Activated naive CD4-positive, alpha-beta T cell treated with anti-CD3 and anti-CD28 coated beads, Interleukin-2, amount 10 ng/mL, durations not matched to agents 7 days and 5 days (primary cell): ENCODE measurements around the gene PIP5K1A.
"Not testable (repeated sequence)": the region's sequence is repeated elsewhere in the genome, so short reads cannot be mapped to it uniquely, and the experiment has no call there.

Experiments used
- CTCF ChIA-PET: fragments of 350-600 bp; sonication (Branson Sonifier 250); formaldehyde crosslinking; loops from one replicate; lab custom pipeline; 2021; ENCODE audit warnings: antibody characterized with exemption; lab: Charles Lee
- DNase-seq: peaks from one replicate; pipeline ENCODE4 v3.0.0-alpha.2; 2020
- H3K27ac Mint-ChIP-seq: one replicate; pipeline ENCODE4 v1.8.0; 2021; ENCODE audit warnings: mild to moderate bottlenecking, moderate library complexity, mixed read lengths
- H3K27me3 Mint-ChIP-seq: one replicate; pipeline ENCODE4 v1.8.0; 2021; ENCODE audit warnings: mild to moderate bottlenecking, mixed read lengths
- H3K36me3 Mint-ChIP-seq: one replicate; pipeline ENCODE4 v1.8.0; 2021; ENCODE audit warnings: mixed read lengths
- H3K4me1 Mint-ChIP-seq: one replicate; pipeline ENCODE4 v1.8.0; 2021; ENCODE audit warnings: mixed read lengths
- H3K4me3 Mint-ChIP-seq: one replicate; pipeline ENCODE4 v1.8.0; 2021; ENCODE audit warnings: mild to moderate bottlenecking, moderate library complexity, mixed read lengths
- H3K9me3 Mint-ChIP-seq: one replicate; pipeline ENCODE4 v1.8.0; 2021; ENCODE audit warnings: mixed read lengths

Gene PIP5K1A

GRCh38 chr1:151243683-151244216 is 45.4 kb downstream of the PIP5K1A start:
- Mint-ChIP-seq H3K4me3 (no peak overlapping the region), H3K27me3 (no peaks in the 10 kb centered on the region), H3K27ac (no peak overlapping the region), H3K36me3 (peaks cover 59% of the 10 kb centered on the region), H3K9me3 (no peaks in the 10 kb centered on the region), H3K4me1 (no peaks in the 10 kb centered on the region)
- CTCF ChIA-PET = interaction anchor here (0.8 to 1.6 kb wide), 2 partner anchors 8 to 32 kb away, joined by 4 to 5 read pairs; no protein-coding TSS in a partner anchor
- no peak for DNase-seq

GRCh38 chr1:151246786-151247185 is 48.4 kb downstream of the PIP5K1A start:
- DNase-seq = no peak
- Mint-ChIP-seq H3K9me3 (no peaks in the 10 kb centered on the region), H3K4me1 (peaks cover 3% of the 10 kb centered on the region), H3K36me3 (peaks cover 57% of the 10 kb centered on the region), H3K4me3 (no peak overlapping the region), H3K27me3 (no peaks in the 10 kb centered on the region), H3K27ac (no peak overlapping the region)
- CTCF ChIA-PET = interaction anchor here (1.4 kb wide), 1 partner anchor 93 kb away, joined by 3 read pairs; no protein-coding TSS in a partner anchor

DNA sequence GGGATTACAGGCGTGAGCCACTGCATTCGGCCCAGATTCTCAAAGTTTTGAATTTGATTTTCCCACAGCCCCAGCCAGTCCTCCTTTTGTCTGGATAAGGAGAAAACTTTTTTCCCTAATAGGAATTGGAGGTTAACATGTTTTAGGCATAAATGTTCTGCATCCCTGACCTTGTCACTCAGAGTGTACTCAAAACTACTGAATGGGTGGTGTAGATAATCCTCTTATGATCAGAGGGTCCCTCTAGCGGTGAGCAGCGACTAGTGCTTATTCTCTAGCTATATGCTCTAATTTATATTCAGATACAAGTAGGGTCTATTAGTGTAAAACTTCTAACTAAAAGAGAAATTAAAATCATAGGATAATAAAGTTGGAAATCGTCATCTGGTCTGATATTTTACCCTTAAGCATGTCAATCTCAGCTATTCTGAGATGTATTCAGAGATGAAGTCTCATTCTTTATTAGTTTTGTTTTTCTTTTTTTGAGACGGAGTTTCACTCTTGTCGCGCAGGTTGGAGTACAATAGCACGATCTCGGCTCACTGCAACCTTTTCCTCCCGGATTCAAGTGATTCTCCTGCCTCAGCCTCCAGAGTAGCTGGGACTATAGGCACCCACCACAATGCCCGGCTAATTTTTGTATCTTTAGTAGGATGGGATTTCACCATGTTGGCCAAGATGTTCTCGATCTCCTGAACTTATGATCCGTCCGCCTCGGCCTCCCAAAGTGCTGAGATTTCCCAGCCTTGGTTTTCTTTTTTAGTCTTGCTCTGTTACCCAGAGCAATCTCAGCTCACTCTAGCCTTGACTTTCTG is 53.5 kb downstream of the PIP5K1A start:
- H3K4me3 Mint-ChIP-seq = no peak overlapping the region
- peaks cover 21% of the 10 kb centered on the region for H3K4me1 Mint-ChIP-seq
- no peaks in the 10 kb centered on the region for H3K9me3 Mint-ChIP-seq
- H3K27me3 Mint-ChIP-seq = peaks cover 4% of the 10 kb centered on the region
- DNase-seq = peak; percentile 79
- CTCF ChIA-PET = interaction anchor here (0.7 to 2.6 kb wide), 28 partner anchors 8 to 227 kb away, joined by 3 to 20 read pairs (median 5); partner anchors contain the start of genes PI4KB, TNFAIP8L2, VPS72 and ZNF687
- H3K36me3 Mint-ChIP-seq = peaks cover 24% of the 10 kb centered on the region
- H3K27ac Mint-ChIP-seq = peak overlapping the region; percentile 42

DNA sequence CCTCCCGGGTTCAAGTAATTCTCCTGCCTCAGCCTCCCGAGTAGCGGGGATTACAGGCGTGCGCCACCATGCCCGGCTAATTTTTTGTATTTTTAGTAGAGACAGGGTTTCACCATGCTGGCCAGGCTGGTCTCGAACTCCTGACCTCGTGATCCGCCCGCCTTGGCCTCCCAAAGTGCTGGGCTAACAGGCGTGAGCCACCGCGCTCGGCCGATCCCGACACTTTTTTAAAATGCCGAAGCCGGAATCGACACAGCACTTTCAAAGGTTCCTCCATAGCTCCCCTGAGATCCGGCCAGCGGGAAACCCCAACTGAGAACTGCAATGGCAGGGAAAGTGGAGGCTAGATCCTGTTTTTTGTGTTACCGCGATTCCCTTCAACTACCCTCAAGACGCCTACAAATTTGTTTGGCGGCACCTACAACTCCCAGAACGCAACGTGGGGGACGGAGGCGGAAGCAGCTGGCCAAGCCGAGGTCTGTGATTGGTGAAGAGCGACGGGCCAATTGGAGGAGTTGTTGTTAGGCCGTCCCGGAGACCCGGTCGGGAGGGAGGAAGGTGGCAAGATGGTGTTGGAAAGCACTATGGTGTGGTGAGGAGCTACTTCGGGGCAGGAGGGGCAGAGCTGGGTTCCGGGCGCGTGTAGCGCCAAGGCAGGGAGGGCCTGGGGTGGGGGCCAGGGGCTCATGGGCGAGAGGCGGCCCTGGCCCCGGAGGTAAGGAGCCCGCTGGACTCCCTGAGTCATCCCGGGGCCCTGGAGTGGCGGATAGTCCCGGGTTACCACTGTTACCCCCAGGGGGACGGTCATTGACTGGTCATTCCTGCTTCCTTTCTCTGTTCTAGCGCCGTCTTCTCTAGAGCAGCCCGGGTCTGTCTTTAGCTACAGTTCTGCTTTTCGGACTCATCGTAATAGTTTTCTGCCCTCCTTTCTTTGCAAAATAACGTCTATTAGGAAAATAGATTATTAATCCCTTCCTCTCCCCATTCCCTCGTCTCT is 56.2 kb downstream of the PIP5K1A start, which contains the start of gene PSMD4:
Gene PSMD4, plus strand, starts transcription at position 518 of the 997 bp plus-strand sequence. Its CDS starts 49 bp downstream, at position 567.
- CTCF ChIA-PET = interaction anchor here (0.6 to 1.9 kb wide), 4 partner anchors 27 to 722 kb away, joined by 3 to 9 read pairs (median 4); partner anchors contain the start of gene ZNF687
- H3K4me1 Mint-ChIP-seq = peaks cover 31% of the 10 kb centered on the region
- peak within 1 kb of the TSS; percentile 83 for H3K27ac Mint-ChIP-seq
- H3K4me3 Mint-ChIP-seq = peak within 1 kb of the TSS; percentile 84
- no peaks in the 10 kb centered on the region for H3K9me3 Mint-ChIP-seq
- peaks cover 10% of the 10 kb centered on the region for H3K36me3 Mint-ChIP-seq
- peaks cover 4% of the 10 kb centered on the region for H3K27me3 Mint-ChIP-seq
- peak; percentile 96 for DNase-seq

DNA sequence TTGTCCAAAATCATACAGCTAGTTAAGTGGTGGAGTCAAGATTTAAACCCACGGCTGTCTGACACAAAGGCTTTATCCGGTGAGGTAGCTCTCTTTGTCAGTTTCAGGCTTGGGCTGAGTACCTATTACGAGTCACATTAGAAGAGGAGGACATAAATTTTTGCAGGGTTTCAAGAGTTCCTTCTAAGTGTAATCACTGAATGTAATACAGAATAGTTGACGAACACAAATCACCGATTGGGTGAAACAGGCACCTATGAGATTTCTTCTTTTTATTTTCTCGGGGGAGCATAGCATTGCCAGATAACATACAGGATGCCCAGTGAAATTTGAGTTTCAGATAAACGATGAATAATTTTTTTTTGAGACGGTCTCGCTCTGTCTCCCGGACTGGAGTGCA is 57.0 kb downstream of the PIP5K1A start:
- Mint-ChIP-seq H3K4me3 (peak overlapping the region; percentile 84), H3K36me3 (peaks cover 7% of the 10 kb centered on the region), H3K27ac (peak overlapping the region; percentile 83), H3K27me3 (peaks cover 4% of the 10 kb centered on the region), H3K9me3 (no peaks in the 10 kb centered on the region), H3K4me1 (peaks cover 31% of the 10 kb centered on the region)
- CTCF ChIA-PET = interaction anchor here (1.4 to 1.9 kb wide), 3 partner anchors 26 to 156 kb away, joined by 3 to 9 read pairs (median 3); partner anchors contain the start of gene ZNF687
- DNase-seq = no peak

DNA sequence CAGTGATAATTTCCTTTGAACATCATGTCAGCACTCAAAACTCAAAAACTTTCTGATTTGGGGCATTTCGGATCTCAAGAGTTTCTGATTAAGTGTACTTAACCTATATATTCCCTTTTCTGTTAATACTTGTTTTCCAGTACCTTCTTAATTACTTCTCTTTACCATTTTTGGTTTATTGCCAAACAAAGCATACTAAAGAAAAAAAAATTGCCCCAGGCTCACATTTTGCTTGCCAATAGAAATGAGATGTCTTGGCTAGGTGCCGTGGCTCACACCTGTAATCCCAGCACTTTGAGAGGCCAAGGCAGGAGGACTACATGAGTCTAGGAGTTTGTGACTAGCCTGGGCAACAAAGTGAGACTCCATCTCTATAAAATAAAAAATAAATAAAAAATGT is 61.0 kb downstream of the PIP5K1A start:
- peaks cover 3% of the 10 kb centered on the region for H3K27me3 Mint-ChIP-seq
- DNase-seq = no peak
- no peak overlapping the region for H3K27ac Mint-ChIP-seq
- CTCF ChIA-PET = no interaction called here
- H3K4me3 Mint-ChIP-seq = no peak overlapping the region
- peaks cover 26% of the 10 kb centered on the region for H3K4me1 Mint-ChIP-seq
- peaks cover 18% of the 10 kb centered on the region for H3K36me3 Mint-ChIP-seq
- H3K9me3 Mint-ChIP-seq = no peaks in the 10 kb centered on the region

DNA sequence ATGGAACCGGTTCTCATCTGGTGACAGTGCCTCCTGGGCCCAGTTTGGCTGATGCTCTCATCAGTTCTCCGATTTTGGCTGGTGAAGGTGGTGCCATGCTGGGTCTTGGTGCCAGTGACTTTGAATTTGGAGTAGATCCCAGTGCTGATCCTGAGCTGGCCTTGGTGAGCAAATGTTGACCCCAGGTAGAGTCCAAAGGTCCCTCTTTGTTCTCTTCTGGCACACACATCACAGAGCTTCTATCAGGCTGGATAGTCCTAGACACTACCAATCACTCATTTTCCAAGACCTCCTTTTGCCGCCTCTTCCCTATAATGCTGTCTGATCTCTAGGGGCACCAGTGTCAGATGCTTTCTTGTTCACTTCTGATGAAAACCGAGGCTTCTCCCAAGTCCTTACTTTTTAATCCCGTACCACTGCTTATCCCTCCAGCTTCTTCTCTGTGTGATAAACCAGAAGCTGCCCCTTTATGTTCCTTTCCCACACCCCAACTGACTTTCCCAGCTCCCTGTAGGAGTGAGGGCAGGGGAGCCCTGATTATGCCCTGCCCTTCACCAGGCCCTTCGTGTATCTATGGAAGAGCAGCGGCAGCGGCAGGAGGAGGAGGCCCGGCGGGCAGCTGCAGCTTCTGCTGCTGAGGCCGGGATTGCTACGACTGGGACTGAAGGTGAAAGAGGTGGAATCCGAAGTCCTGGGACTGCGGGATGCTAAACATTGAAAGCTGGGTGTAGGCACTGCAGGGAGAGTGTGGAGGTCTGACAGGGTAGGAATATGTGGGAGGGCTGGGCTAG is 67.3 kb downstream of the PIP5K1A start:
- peaks cover 49% of the 10 kb centered on the region for H3K36me3 Mint-ChIP-seq
- H3K4me1 Mint-ChIP-seq = no peaks in the 10 kb centered on the region
- no peak overlapping the region for H3K27ac Mint-ChIP-seq
- no peaks in the 10 kb centered on the region for H3K27me3 Mint-ChIP-seq
- no peaks in the 10 kb centered on the region for H3K9me3 Mint-ChIP-seq
- DNase-seq = no peak
- CTCF ChIA-PET = interaction anchor here (1.8 kb wide), 1 partner anchor 14 kb away, joined by 7 read pairs; no protein-coding TSS in a partner anchor
- no peak overlapping the region for H3K4me3 Mint-ChIP-seq

DNA sequence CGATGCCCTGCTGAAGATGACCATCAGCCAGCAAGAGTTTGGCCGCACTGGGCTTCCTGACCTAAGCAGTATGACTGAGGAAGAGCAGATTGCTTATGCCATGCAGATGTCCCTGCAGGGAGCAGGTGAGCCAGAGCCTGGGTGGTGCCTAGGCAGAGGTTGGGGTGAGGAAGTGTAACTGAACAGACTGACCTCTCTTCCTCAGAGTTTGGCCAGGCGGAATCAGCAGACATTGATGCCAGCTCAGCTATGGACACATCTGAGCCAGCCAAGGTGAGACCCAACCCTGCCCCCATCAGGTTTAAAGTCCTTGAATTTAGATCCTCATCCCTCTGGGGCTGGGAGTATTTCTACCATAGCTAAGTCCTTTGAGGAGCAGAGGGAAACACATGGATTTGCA is 68.0 kb downstream of the PIP5K1A start:
- CTCF ChIA-PET = interaction anchor here (1.8 kb wide), 1 partner anchor 14 kb away, joined by 7 read pairs; no protein-coding TSS in a partner anchor
- H3K36me3 Mint-ChIP-seq = peaks cover 49% of the 10 kb centered on the region

GRCh38 chr1:151266821-151267220 is 68.5 kb downstream of the PIP5K1A start:
- Mint-ChIP-seq H3K9me3 (no peaks in the 10 kb centered on the region), H3K36me3 (peaks cover 47% of the 10 kb centered on the region), H3K4me3 (no peak overlapping the region), H3K27me3 (no peaks in the 10 kb centered on the region), H3K27ac (no peak overlapping the region), H3K4me1 (no peaks in the 10 kb centered on the region)
- no peak for DNase-seq
- CTCF ChIA-PET = interaction anchor here (1.8 kb wide), 1 partner anchor 15 kb away, joined by 7 read pairs; no protein-coding TSS in a partner anchor

More for the DNA sequence above, 68.0 kb downstream of the PIP5K1A start:
- H3K27ac Mint-ChIP-seq = no peak overlapping the region
- H3K4me1 Mint-ChIP-seq = no peaks in the 10 kb centered on the region
- no peaks in the 10 kb centered on the region for H3K9me3 Mint-ChIP-seq
- no peaks in the 10 kb centered on the region for H3K27me3 Mint-ChIP-seq
- H3K4me3 Mint-ChIP-seq = no peak overlapping the region
- no peak for DNase-seq

- Mint-ChIP-seq H3K27ac (peak overlapping the region; percentile 71), H3K4me3 (no peak overlapping the region), H3K27me3 (no peaks in the 10 kb centered on the region), H3K9me3 (no peaks in the 10 kb centered on the region), H3K4me1 (no peaks in the 10 kb centered on the region), H3K36me3 (peaks cover 46% of the 10 kb centered on the region)
- CTCF ChIA-PET = interaction anchor here (1.8 kb wide), 1 partner anchor 16 kb away, joined by 7 read pairs; no protein-coding TSS in a partner anchor
- DNase-seq = no peak
These were observed 69.4 kb downstream of the PIP5K1A start for GRCh38 chr1:151267760-151268159.

GRCh38 chr1:151273924-151274466 is 75.6 kb downstream of the PIP5K1A start:
- H3K27me3 Mint-ChIP-seq = no peaks in the 10 kb centered on the region
- H3K27ac Mint-ChIP-seq = no peak overlapping the region
- H3K36me3 Mint-ChIP-seq = peaks cover 9% of the 10 kb centered on the region
- H3K4me1 Mint-ChIP-seq = peaks cover 2% of the 10 kb centered on the region
- no peaks in the 10 kb centered on the region for H3K9me3 Mint-ChIP-seq
- H3K4me3 Mint-ChIP-seq = no peak overlapping the region
- no peak for DNase-seq
- CTCF ChIA-PET = no interaction called here

DNA sequence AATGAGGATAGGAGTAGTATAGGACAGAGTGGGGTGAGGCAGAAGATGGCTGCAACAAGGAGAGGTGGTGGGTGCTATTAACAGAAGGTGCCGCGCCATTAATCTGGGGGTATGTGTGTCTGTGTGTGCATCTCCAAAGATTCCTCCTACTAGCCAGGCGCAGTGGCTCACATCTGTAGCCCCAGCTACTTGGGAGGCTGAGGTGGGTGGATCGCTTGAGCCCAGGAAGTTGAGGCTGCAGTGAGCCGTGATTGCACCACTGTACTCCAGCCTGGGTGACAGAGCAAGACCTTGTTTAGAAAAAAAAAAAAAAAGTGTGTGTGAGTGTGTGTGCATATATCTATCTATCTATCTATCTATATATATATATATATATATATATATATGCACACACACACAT is 77.0 kb downstream of the PIP5K1A start:
- not testable (repeated sequence) for H3K27me3 Mint-ChIP-seq, H3K27ac Mint-ChIP-seq

More for the DNA sequence above, 77.0 kb downstream of the PIP5K1A start:
- CTCF ChIA-PET, H3K36me3 Mint-ChIP-seq, H3K9me3 Mint-ChIP-seq, H3K4me1 Mint-ChIP-seq, H3K4me3 Mint-ChIP-seq, DNase-seq: not testable (repeated sequence)
